ENCODE measurements around the gene CCDC196. TPM values are rescaled to one million over a fixed set of nuclear protein-coding genes. Genes with fewer than 3 reads are reported as not detected.

The CCDC196 gene
- total RNA-seq, 1 donor from 2014 or later = not detected

GRCh38 chr14:66483322-66483721 lies 2.8 kb upstream of the CCDC196 start:
- peak; percentile 21 to 78 for ATAC-seq
- intact Hi-C loops (cut with DNase I) = no loop called here
- no peak overlapping the region for H3K27ac ChIP-seq
- no peaks in the 10 kb centered on the region for H3K36me3 ChIP-seq
- no peaks in the 10 kb centered on the region for H3K27me3 ChIP-seq (ENCODE audit: low read depth)
- DNase-seq = no peak
- no peaks in the 10 kb centered on the region for H3K4me1 ChIP-seq
- H3K4me3 ChIP-seq = no peak overlapping the region
- no peak for TF ChIP-seq CTCF (IDR thresholded peaks at IDR 0.05)
- no peaks in the 10 kb centered on the region for H3K9me3 ChIP-seq

- H3K36me3 ChIP-seq = no peaks in the 10 kb centered on the region
- H3K9me3 ChIP-seq = no peaks in the 10 kb centered on the region
- no peak overlapping the region for H3K27ac ChIP-seq
- DNase-seq = no peak
- no peaks in the 10 kb centered on the region for H3K4me1 ChIP-seq
- TF ChIP-seq CTCF (IDR thresholded peaks at IDR 0.05) = no peak
- no peak for ATAC-seq
- H3K4me3 ChIP-seq = no peak overlapping the region
- intact Hi-C loops (cut with DNase I) = no loop called here
- no peaks in the 10 kb centered on the region for H3K27me3 ChIP-seq (ENCODE audit: low read depth)
These were observed 1.1 kb upstream of the CCDC196 start for GRCh38 chr14:66485029-66485428.

- no peaks in the 10 kb centered on the region for H3K27me3 ChIP-seq (ENCODE audit: low read depth)
- intact Hi-C loops (cut with DNase I) = no loop called here
- H3K27ac ChIP-seq = no peak overlapping the region
- no peaks in the 10 kb centered on the region for H3K9me3 ChIP-seq
- H3K4me3 ChIP-seq = no peak overlapping the region
- ATAC-seq (no peak), DNase-seq (no peak)
- H3K36me3 ChIP-seq = no peaks in the 10 kb centered on the region
- H3K4me1 ChIP-seq = no peaks in the 10 kb centered on the region
- no peak for TF ChIP-seq CTCF (IDR thresholded peaks at IDR 0.05)
These were observed 993 bp downstream of the CCDC196 start for GRCh38 chr14:66487164-66487563.

GRCh38 chr14:66490143-66491111 lies 4.3 kb downstream of the CCDC196 start:
- no peak for ATAC-seq
- no peaks in the 10 kb centered on the region for H3K27me3 ChIP-seq (ENCODE audit: low read depth)
- H3K4me3 ChIP-seq = no peak overlapping the region
- no peaks in the 10 kb centered on the region for H3K9me3 ChIP-seq
- TF ChIP-seq CTCF (IDR thresholded peaks at IDR 0.05) = no peak
- H3K36me3 ChIP-seq = no peaks in the 10 kb centered on the region
- intact Hi-C loops (cut with DNase I) = no loop called here
- no peak for DNase-seq
- H3K27ac ChIP-seq = no peak overlapping the region
- no peaks in the 10 kb centered on the region for H3K4me1 ChIP-seq

- peaks cover 4% of the 10 kb centered on the region for H3K4me1 ChIP-seq
- intact Hi-C loops (cut with DNase I) = no loop called here
- no peak overlapping the region for H3K27ac ChIP-seq
- ATAC-seq = no peak
- DNase-seq = no peak
- no peak for TF ChIP-seq CTCF (IDR thresholded peaks at IDR 0.05)
- no peak overlapping the region for H3K4me3 ChIP-seq
- H3K27me3 ChIP-seq (ENCODE audit: low read depth) = no peaks in the 10 kb centered on the region
- no peaks in the 10 kb centered on the region for H3K9me3 ChIP-seq
- H3K36me3 ChIP-seq = no peaks in the 10 kb centered on the region
These were observed 7.6 kb downstream of the CCDC196 start for GRCh38 chr14:66493750-66494149.
